Measurements from ENCODE around the gene CBFA2T2. TPM values are rescaled to one million over a fixed set of nuclear protein-coding genes. Genes with fewer than 3 reads are reported as not detected.

Gene CBFA2T2
- total and polyA plus RNA-seq, 9 donors: 9.4 to 29.8 (median 21.2) TPM

DNA sequence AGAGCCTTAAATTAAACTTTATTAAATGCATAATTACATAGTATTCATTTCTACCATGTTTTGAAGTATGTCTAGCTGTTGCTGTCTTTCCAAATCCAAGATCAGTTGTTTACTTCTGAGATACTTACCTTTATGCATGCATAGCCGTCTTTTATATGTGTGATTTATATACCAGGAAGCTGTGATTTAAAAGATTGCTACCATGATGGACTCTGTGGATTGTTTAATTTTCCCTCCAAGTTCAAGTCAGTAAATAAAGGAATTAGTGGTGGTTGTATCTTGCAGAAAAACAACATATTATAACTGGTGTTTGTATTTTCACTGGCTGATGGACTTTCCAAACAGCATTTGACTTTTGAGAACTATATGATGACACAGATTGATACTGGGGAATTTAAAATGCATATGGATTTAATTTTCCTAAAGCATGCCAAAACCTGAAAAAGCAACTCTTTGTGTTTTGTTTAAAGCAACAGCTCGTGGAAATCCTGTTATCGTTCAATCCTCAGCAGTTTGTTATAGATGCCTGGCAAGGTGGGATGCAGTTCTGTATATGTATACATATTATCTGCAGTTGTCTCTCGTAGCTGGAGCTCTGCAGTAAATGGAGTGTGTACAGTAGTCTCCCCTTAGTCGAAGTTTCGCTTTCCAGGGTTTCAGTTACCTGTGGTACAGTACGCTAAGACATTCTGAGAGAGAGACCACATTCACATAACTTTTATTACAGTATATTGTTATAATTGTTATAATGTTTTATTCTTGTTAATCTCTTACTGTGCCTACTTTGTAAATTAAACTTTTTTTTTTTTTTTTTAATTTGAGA lies 77.1 kb downstream of the CBFA2T2 start:
- Histone ChIP-seq H3K27ac (no peak overlapping the region), H3K36me3 (no peaks in the 10 kb centered on the region), H3K9me3 (no peaks in the 10 kb centered on the region), H3K4me1 (ENCODE audit: insufficient read depth) (peaks cover 11% of the 10 kb centered on the region), H3K4me3 (no peak overlapping the region), H3K27me3 (no peaks in the 10 kb centered on the region)
- no peak for DNase-seq
- 68 to 79% (median 79%) methylated on average over 7 of the region's 7 CpGs for WGBS, 3 donors
- intact Hi-C loops (cut with DNase I): no loop called here
- no peak for TF ChIP-seq EP300 (IDR thresholded peaks at IDR 0.05)
- TF ChIP-seq, protein P1, sequence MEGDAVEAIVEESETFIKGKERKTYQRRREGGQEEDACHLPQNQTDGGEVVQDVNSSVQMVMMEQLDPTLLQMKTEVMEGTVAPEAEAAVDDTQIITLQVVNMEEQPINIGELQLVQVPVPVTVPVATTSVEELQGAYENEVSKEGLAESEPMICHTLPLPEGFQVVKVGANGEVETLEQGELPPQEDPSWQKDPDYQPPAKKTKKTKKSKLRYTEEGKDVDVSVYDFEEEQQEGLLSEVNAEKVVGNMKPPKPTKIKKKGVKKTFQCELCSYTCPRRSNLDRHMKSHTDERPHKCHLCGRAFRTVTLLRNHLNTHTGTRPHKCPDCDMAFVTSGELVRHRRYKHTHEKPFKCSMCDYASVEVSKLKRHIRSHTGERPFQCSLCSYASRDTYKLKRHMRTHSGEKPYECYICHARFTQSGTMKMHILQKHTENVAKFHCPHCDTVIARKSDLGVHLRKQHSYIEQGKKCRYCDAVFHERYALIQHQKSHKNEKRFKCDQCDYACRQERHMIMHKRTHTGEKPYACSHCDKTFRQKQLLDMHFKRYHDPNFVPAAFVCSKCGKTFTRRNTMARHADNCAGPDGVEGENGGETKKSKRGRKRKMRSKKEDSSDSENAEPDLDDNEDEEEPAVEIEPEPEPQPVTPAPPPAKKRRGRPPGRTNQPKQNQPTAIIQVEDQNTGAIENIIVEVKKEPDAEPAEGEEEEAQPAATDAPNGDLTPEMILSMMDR (IDR thresholded peaks at IDR 0.05): no peak
- TF ChIP-seq POLR2A (IDR thresholded peaks at IDR 0.05): no peak

DNA sequence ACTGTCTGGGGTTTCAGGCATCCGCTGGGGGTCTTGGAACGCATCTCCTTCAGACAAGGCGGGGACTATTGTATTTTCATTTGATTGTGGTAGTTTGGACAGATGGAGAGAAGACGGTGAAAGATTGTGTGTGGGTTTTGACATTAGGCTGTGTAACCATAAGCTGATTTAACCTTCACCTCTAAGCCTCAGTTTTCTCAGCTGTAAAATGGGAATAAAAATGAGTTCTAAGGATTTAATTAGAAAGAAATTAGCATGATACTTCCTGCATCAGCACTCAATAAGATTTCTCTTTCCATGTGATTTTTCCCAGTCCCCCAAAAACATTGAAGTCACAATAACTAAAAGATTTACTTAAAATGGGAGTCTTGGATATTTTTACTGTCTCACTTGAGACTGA lies 78.1 kb downstream of the CBFA2T2 start:
- DNase-seq: no peak
- Histone ChIP-seq H3K36me3 (no peaks in the 10 kb centered on the region), H3K27me3 (no peaks in the 10 kb centered on the region), H3K4me1 (ENCODE audit: insufficient read depth) (peaks cover 8% of the 10 kb centered on the region), H3K4me3 (no peak overlapping the region), H3K27ac (no peak overlapping the region), H3K9me3 (no peaks in the 10 kb centered on the region)
- intact Hi-C loops (cut with DNase I): no loop called here
- TF ChIP-seq POLR2A (IDR thresholded peaks at IDR 0.05): no peak
- 94 to 98% (median 96%) methylated on average over 4 of the region's 4 CpGs for WGBS, 3 donors

DNA sequence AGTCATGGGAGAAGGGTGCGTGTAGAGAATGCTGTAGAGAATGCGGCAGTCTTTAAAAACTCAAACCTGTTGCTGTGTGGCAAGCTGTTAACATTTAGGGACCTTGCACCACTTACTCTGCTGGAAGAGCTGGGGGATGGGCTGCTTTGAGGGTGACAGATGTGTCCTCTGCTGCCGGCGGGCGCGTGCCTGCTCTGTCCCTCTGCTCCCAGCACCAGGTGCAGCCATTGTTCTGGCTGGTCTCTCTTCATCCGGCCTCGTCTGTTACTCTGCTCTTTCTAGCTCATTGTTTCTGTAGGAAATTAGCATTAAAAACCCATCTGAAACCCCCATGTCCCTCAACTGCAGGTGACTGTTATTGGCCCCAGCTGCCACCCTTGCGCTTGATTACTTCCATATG lies 78.5 kb downstream of the CBFA2T2 start:
- TF ChIP-seq POLR2A (IDR thresholded peaks at IDR 0.05) (no peak), EP300 (IDR thresholded peaks at IDR 0.05) (no peak)
- TF ChIP-seq, protein P1 (IDR thresholded peaks at IDR 0.05): no peak
- Histone ChIP-seq H3K4me1 (ENCODE audit: insufficient read depth) (peaks cover 8% of the 10 kb centered on the region), H3K36me3 (no peaks in the 10 kb centered on the region), H3K9me3 (no peaks in the 10 kb centered on the region), H3K27ac (no peak overlapping the region), H3K27me3 (no peaks in the 10 kb centered on the region), H3K4me3 (no peak overlapping the region)
- intact Hi-C loops (cut with DNase I): no loop called here
- no peak for DNase-seq
- 86 to 91% (median 88%) methylated on average over 9 of the region's 9 CpGs for WGBS, 3 donors

DNA sequence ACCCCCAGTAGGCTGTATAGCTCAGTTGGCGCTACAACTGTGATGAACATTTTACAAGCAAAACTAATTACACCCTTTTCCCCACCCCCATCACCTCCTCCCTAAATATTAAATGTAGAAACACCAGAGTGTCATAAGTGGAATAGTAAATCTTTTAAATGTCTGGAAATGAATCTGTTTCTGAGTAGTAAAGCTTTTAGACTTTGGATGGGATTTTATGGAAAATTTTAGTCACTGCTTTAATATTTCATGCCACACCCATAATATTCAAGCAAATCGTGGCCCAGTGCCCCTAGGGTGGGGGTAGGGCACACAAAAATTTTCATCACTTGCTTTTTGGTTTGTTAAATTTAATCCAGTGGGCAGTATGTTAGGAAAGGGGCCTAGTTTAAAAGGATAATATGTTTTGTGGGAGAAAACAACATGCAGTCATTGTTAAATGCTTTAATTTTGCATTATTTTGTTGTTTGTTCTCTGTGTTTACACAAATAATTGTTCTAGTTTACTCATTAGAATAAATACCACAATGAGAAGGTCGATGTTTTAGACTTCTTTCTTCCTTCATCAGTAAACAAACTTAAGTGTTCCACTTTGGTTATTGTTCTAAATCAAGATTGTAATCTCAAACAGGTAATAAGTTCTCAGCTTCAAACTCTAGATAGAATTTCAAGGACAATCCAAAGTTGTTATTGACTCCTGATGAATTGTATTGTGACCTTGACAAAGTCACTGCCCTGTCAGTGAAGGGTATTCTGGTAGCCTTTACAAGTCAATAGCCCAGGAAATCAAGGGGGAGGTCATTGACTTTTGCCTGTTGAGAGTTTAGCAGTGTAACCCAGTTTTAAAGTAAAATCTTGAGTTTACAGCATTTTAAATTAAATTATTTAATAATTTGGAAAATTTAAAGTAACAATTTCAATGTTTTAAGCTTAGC lies 79.2 kb downstream of the CBFA2T2 start:
- WGBS, 3 donors: 44 to 46% (median 46%) methylated on average over 3 of the region's 3 CpGs
- TF ChIP-seq, protein P1 (IDR thresholded peaks at IDR 0.05): no peak
- no peak for TF ChIP-seq POLR2A (IDR thresholded peaks at IDR 0.05)
- no peak for TF ChIP-seq EP300 (IDR thresholded peaks at IDR 0.05)
- Histone ChIP-seq H3K27me3 (no peaks in the 10 kb centered on the region), H3K9me3 (no peaks in the 10 kb centered on the region), H3K4me3 (no peak overlapping the region), H3K4me1 (ENCODE audit: insufficient read depth) (peaks cover 8% of the 10 kb centered on the region), H3K27ac (no peak overlapping the region), H3K36me3 (no peaks in the 10 kb centered on the region)
- DNase-seq: peak in 2 of 5 donors; percentile 46 to 69
- intact Hi-C loops (cut with DNase I): no loop called here
